WI38 (cell line): ENCODE measurements around the gene SCAPER.
"Not testable (repeated sequence)": the region's sequence is repeated elsewhere in the genome, so short reads cannot be mapped to it uniquely, and the experiment has no call there.

ENCODE experiments used
- H3K4me3 ChIP-seq: 2 replicates; pipeline ENCODE4 v1.5.1; 2011; ENCODE audit warnings: low read depth, mild to moderate bottlenecking, control low read depth, low read length
- CTCF ChIP-seq: IDR thresholded peaks from 2 replicates; pipeline ENCODE4 v1.5.1; 2012; ENCODE audit warnings: low read depth, mild to moderate bottlenecking, control low read depth, low read length

Gene SCAPER

GRCh38 chr15:76764004-76764403, 141.1 kb downstream of the SCAPER start:
- no peak for TF ChIP-seq CTCF
- H3K4me3 ChIP-seq, result no peak overlapping the region

DNA sequence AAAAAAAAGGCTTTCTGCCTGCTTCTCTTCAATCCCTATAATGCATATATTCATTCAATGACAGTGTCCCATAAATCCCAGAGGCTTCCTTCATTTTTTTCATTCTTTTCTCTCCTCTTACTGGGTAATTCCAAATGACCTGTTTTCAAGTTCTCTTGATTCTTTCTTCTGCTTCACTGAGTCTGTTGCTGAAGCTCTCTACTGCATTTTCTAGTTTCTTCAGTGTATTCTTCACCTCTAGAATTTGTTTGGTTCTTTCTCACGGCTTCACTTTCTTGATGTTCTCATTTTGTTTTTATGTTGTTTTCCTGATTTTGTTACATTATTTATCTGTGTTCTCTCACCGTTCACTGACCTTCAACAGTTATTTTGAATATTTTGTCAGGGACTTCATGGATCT, 141.6 kb downstream of the SCAPER start:
- H3K4me3 ChIP-seq, result no peak overlapping the region
- TF ChIP-seq CTCF, result no peak

- TF ChIP-seq CTCF, result no peak
- no peak overlapping the region for H3K4me3 ChIP-seq
Measured at GRCh38 chr15:76756381-76756780, 148.8 kb downstream of the SCAPER start.

DNA sequence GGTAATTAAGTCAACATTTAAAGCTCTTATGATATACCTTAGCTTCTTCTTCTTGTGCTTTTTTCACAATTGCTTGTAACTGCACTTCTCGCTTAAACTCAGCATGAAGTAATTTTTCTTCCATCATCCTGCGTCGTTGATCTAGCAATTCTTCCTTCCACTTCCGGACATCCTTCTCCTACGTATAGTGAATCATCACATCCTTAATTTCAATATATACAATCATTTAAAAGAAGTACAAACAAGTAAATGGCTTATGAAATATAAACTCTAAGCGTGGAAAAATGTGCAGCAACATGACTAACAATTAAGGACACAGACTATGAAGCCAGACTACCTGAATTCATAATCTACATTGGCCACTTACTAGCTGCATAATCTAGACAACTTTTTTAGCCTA, 151.4 kb downstream of the SCAPER start:
- TF ChIP-seq CTCF, result no peak
- no peak overlapping the region for H3K4me3 ChIP-seq

DNA sequence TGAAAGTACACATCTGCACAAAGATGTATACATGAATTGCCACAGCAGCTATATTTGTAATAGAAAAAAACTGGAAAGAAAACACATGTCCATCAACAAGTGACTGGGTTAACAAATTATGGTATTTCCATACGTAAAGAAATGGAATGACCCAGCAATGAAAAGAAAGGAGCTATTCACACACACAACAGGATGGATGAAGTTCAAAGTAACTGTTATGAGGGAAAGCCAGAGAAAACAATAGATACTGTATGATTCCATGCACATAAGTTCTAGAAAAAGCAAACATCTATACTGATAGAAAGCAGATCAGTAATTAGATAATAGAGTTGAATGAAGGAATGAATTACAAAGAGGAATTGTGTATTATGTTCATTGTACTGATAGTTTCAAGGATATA, 152.0 kb downstream of the SCAPER start:
- no peak for TF ChIP-seq CTCF
- no peak overlapping the region for H3K4me3 ChIP-seq

GRCh38 chr15:76752549-76752948, 152.6 kb downstream of the SCAPER start:
- no peak for TF ChIP-seq CTCF
- H3K4me3 ChIP-seq, result no peak overlapping the region

DNA sequence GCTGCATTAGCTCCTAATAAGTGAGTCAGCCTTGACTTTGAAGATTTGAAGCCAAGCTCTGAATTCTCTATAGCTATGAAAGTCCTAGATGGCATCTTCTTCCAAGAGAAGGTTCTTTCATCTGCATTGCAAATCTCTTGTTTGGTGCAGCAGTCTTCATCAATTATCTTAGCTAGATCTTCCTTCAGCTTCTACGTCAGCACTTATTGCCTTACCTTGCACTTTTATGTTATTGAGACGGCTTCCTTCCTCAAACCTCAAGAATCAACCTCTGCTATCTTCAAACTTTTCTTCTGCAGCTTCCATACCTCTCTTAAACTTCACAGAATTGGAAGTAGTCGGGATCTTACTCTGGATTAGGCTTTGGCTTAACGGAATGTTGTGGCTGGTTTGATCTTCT, 167.6 kb downstream of the SCAPER start:
- H3K4me3 ChIP-seq, result no peak overlapping the region

DNA sequence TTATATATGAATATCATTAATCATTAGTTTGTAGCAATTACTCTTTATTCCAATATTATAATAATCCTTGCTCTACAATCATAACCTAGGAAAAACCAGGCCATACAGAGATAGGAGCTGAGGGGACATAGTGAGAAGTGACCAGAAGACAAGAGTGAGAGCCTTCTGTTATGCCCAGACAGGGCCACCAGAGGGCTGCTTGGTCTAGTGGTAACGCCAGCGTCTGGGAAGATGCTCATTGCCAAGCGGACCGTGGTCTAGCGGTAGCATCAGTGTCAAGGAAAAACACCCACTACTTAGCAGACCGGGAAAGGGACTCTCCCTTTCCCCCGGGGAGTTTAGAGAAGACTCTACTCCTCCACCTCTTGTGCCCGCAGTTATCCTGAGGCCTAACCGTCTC, 172.8 kb downstream of the SCAPER start:
- H3K4me3 ChIP-seq, result not testable (repeated sequence)

More for the DNA sequence above, 167.6 kb downstream of the SCAPER start:
- TF ChIP-seq CTCF, result no peak
